Astrocyte (in vitro differentiated cells and primary cell): Measurements from ENCODE around the gene ANKRD23. TPM values are rescaled to one million over a fixed set of nuclear protein-coding genes. Genes with fewer than 3 reads are reported as not detected.

Experiments
- DNase-seq: peaks from one replicate; pipeline ENCODE4 v3.0.0-alpha.2; 2010; ENCODE audit warnings: low read depth
- FAIRE-seq: peaks from 2 replicates; lab custom pipeline; 2011; peaks lifted over from hg19 to GRCh38; lab: Jason Lieb, UNC
- H2AFZ ChIP-seq: 2 replicates; pipeline ENCODE4 v1.6.0; 2012; ENCODE audit warnings: low read depth, low read length, inconsistent platforms
- H3K27ac ChIP-seq: 2 replicates; pipeline ENCODE4 v1.5.1; 2011; ENCODE audit warnings: low read depth, low read length, inconsistent platforms
- H3K27me3 ChIP-seq: 2 replicates; pipeline ENCODE4 v1.6.0; 2011; ENCODE audit warnings: low read length, inconsistent platforms; ENCODE audit not compliant: insufficient read depth
- H3K36me3 ChIP-seq: 2 replicates; pipeline ENCODE4 v1.5.1; 2011; ENCODE audit warnings: low read length, inconsistent platforms; ENCODE audit not compliant: insufficient read depth
- H3K4me1 ChIP-seq: 2 replicates; pipeline ENCODE4 v1.5.1; 2011; ENCODE audit warnings: low read length, inconsistent platforms; ENCODE audit not compliant: insufficient read depth
- H3K4me2 ChIP-seq: 2 replicates; pipeline ENCODE4 v1.6.0; 2012; ENCODE audit warnings: low read length, inconsistent platforms
- H3K4me3 ChIP-seq: 2 replicates; pipeline ENCODE4 v1.5.1; 2011; ENCODE audit warnings: low read depth, mild to moderate bottlenecking, low read length, inconsistent platforms; ENCODE audit not compliant: insufficient read depth
- H3K79me2 ChIP-seq: 2 replicates; pipeline ENCODE4 v1.6.0; 2012; ENCODE audit warnings: mild to moderate bottlenecking, low read length, inconsistent platforms; ENCODE audit not compliant: insufficient read depth
- H3K9ac ChIP-seq: 2 replicates; pipeline ENCODE4 v1.6.0; 2012; ENCODE audit warnings: mild to moderate bottlenecking, low read length, inconsistent platforms
- H3K9me3 ChIP-seq: 2 replicates; pipeline ENCODE4 v1.5.1; 2012; ENCODE audit warnings: low read depth, mild to moderate bottlenecking, low read length, inconsistent platforms; ENCODE audit not compliant: insufficient read depth
- H4K20me1 ChIP-seq: 2 replicates; pipeline ENCODE4 v1.6.0; 2012; ENCODE audit warnings: low read length, inconsistent platforms; ENCODE audit not compliant: insufficient read depth
- H3K27ac Mint-ChIP-seq: one replicate; pipeline ENCODE4 v1.8.0; 2021; ENCODE audit warnings: mild to moderate bottlenecking, mixed read lengths; ENCODE audit not compliant: unreplicated experiment
- H3K27me3 Mint-ChIP-seq: one replicate; pipeline ENCODE4 v1.8.0; 2021; ENCODE audit warnings: low read depth, mixed read lengths; ENCODE audit not compliant: unreplicated experiment
- H3K36me3 Mint-ChIP-seq: one replicate; pipeline ENCODE4 v1.8.0; 2021; ENCODE audit warnings: low read depth, mixed read lengths; ENCODE audit not compliant: unreplicated experiment
- H3K4me1 Mint-ChIP-seq: one replicate; pipeline ENCODE4 v1.8.0; 2021; ENCODE audit warnings: low read depth, mixed read lengths; ENCODE audit not compliant: unreplicated experiment
- H3K4me3 Mint-ChIP-seq: one replicate; pipeline ENCODE4 v1.8.0; 2021; ENCODE audit warnings: mild to moderate bottlenecking, moderate library complexity, mixed read lengths; ENCODE audit not compliant: unreplicated experiment
- H3K9me3 Mint-ChIP-seq: one replicate; pipeline ENCODE4 v1.8.0; 2021; ENCODE audit warnings: mild to moderate bottlenecking, mixed read lengths; ENCODE audit not compliant: unreplicated experiment
- CTCF ChIP-seq: IDR thresholded peaks from 2 replicates; pipeline ENCODE4 v1.5.1; 2011; ENCODE audit warnings: low read depth, mild to moderate bottlenecking, inconsistent platforms, low read length, moderate library complexity; ENCODE audit not compliant: insufficient read depth
- EZH2 ChIP-seq: IDR thresholded peaks from 2 replicates; pipeline ENCODE4 v1.6.1; 2012; ENCODE audit warnings: mild to moderate bottlenecking, low read length, inconsistent platforms; ENCODE audit not compliant: insufficient read depth
- total RNA-seq: library from RNA; stranded (reverse); gene quantifications from 2 replicates; pipeline ENCODE4 v1.2.1, GENCODE V29; 2021

The ANKRD23 gene
- total RNA-seq, 1 donor from 2014 or later: 2.5 TPM

- H3K9ac ChIP-seq: no peak overlapping the region
- FAIRE-seq (no peak), DNase-seq (no peak)
- peaks cover 7% of the 10 kb centered on the region for H3K4me1 ChIP-seq
- Mint-ChIP-seq H3K4me3 (no peak overlapping the region), H3K27me3 (no peaks in the 10 kb centered on the region), H3K27ac (no peak overlapping the region), H3K9me3 (no peaks in the 10 kb centered on the region), H3K4me1 (peaks cover 10% of the 10 kb centered on the region), H3K36me3 (peaks cover 8% of the 10 kb centered on the region)
- H3K27me3 ChIP-seq: no peaks in the 10 kb centered on the region
- no peak overlapping the region for H3K27ac ChIP-seq
- no peaks in the 10 kb centered on the region for H3K9me3 ChIP-seq
- no peak overlapping the region for H3K4me2 ChIP-seq
- no peaks in the 10 kb centered on the region for H3K79me2 ChIP-seq
- no peaks in the 10 kb centered on the region for H3K36me3 ChIP-seq
- H4K20me1 ChIP-seq: peaks cover 15% of the 10 kb centered on the region
- H3K4me3 ChIP-seq: no peak overlapping the region
- TF ChIP-seq EZH2 (no peak), CTCF (no peak)
- H2AFZ ChIP-seq: no peak overlapping the region
Measured at GRCh38 chr2:96828436-96828835, 15.4 kb downstream of the ANKRD23 start.

- peaks cover 8% of the 10 kb centered on the region for H3K36me3 Mint-ChIP-seq
- H3K36me3 ChIP-seq: no peaks in the 10 kb centered on the region
Measured at GRCh38 chr2:96826546-96827278, 17.1 kb downstream of the ANKRD23 start.

More at GRCh38 chr2:96826546-96827278, 17.1 kb downstream of the ANKRD23 start:
- H3K4me1 ChIP-seq: peaks cover 3% of the 10 kb centered on the region
- Mint-ChIP-seq H3K4me1 (peaks cover 4% of the 10 kb centered on the region), H3K27ac (no peak overlapping the region), H3K27me3 (peaks cover 3% of the 10 kb centered on the region), H3K4me3 (no peak overlapping the region), H3K9me3 (no peaks in the 10 kb centered on the region)
- DNase-seq (no peak), FAIRE-seq (no peak)
- TF ChIP-seq EZH2 (no peak), CTCF (no peak)
- no peak overlapping the region for H3K27ac ChIP-seq
- H3K9ac ChIP-seq: no peak overlapping the region
- peaks cover 3% of the 10 kb centered on the region for H3K79me2 ChIP-seq
- H4K20me1 ChIP-seq: peaks cover 22% of the 10 kb centered on the region
- H3K4me2 ChIP-seq: no peak overlapping the region
- no peaks in the 10 kb centered on the region for H3K9me3 ChIP-seq
- H2AFZ ChIP-seq: no peak overlapping the region
- no peaks in the 10 kb centered on the region for H3K27me3 ChIP-seq
- H3K4me3 ChIP-seq: no peak overlapping the region
